Medulla oblongata (tissue), 1 donor: ENCODE measurements around the gene ZAP70.

Experiments
- DNase-seq: peaks from one replicate; pipeline ENCODE4 v3.0.0-alpha.2; 2015; ENCODE audit errors: extremely low spot score

The ZAP70 gene

DNA sequence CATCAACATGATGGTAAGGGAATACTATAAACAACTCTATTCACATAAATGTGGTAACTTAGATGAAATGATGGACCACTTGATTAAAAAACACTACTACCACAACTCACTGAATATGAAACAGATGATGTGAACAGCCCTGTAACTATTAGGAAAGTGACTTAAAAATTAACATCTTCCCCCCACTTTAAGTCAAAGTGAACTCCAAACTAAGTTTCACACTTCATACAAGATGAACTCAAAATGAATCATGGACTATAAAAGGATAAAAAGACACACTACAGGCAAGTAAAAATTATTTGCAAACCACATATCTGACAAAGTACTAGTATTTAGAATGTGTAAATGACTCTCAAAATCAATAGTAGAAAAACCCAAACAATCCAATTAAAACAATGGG, 71.6 kb downstream of the ZAP70 start:
- no peak for DNase-seq

DNA sequence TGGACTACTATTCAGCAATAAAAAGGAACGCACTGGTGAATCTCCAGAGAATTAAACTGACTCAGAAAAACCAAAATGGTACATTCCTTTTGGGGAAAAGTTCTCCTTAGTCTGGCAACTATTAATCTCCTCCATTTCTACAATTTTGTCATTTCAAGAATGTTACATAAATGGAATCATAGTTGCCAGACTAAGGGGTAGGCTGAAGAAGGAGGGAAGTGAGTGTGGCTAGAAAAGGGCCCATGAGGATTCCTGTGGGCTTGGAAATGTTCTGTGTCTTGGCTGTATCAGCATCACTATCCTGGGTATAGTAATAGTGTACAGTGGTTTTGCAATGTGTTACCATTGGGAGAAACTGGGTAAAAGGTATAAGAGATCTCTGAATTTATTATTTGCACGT, 72.4 kb downstream of the ZAP70 start:
- DNase-seq = no peak

DNA sequence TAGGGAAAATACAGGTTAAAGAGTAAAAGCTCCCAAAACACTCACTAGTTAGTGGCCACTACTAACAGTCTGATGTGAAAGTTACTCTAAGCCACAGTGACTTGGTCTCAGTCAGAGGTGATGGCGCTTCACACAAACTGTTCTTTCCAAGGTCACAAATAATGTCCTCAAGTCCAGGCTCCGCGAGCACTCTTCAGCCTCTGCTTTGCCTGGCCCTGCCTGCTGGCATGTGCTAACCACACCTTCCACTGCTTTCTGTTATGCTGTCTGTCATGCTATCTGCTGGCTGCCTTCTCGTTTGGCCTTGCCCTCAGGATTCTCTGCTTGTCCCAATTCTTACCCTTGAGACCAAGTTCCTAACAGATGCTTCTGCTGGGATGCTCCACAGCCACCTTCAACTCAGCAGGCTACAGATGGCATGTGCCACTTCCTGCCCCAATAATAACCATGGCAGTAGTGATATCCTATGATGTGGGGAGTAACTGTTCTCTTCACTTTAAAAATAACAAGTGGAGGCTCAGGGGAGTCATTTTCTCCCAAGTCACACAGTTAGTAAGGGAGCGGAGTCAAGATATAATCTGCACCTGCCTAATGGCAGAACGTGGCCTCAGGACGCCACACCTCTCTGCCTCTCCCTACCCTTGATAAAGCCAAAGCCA, 75.7 kb downstream of the ZAP70 start:
- DNase-seq = no peak
